CD1c-positive myeloid dendritic cell (primary cell): Measurements from ENCODE around the gene ZG16B.

Experiments used
- DNase-seq: peaks from one replicate; pipeline ENCODE4 v3.0.0-alpha.2; 2016; ENCODE audit errors: extremely low spot score

ZG16B gene

GRCh38 chr16:2845116-2845515 lies 15.0 kb downstream of the ZG16B start:
- no peak for DNase-seq

GRCh38 chr16:2846511-2847310 lies 16.6 kb downstream of the ZG16B start:
- no peak for DNase-seq

DNA sequence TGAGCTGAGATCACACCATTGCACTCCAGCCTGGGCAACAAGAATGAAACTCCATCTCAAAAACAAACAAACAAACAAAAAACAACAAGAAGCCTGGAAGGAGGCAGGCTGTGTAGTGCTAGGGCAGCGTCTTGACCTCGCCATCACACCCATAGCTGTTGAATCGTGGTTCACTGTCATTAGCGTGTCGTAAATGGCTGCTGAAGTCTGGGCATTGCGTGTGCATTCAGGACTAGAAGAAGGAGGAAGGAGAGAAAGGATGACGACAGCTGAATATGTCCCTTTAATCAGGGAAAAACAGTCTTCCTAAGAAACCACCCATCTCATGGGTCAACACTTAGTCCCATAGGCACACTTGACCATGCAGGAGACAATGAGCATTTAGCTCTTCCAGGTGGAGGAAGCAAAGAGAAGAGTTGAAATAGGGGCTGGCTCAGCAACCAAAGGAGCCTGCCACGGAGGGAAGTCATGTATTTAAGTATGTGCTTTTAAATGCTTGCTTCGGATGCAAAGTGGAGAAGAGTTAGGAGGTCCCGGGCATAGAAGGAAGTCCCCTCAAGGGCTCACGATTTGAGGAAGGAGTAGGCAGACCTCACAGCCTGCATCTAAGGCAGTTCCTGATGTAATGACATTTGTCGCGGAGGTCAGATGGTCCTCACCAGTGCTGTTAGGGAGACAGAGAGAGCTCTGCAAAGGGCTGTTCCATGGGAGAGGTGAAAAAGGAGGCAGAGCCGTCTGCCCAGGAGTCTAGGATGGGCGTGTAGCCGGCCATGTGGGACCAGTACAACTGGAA lies 19.0 kb downstream of the ZG16B start:
- DNase-seq, result peak; percentile 50

DNA sequence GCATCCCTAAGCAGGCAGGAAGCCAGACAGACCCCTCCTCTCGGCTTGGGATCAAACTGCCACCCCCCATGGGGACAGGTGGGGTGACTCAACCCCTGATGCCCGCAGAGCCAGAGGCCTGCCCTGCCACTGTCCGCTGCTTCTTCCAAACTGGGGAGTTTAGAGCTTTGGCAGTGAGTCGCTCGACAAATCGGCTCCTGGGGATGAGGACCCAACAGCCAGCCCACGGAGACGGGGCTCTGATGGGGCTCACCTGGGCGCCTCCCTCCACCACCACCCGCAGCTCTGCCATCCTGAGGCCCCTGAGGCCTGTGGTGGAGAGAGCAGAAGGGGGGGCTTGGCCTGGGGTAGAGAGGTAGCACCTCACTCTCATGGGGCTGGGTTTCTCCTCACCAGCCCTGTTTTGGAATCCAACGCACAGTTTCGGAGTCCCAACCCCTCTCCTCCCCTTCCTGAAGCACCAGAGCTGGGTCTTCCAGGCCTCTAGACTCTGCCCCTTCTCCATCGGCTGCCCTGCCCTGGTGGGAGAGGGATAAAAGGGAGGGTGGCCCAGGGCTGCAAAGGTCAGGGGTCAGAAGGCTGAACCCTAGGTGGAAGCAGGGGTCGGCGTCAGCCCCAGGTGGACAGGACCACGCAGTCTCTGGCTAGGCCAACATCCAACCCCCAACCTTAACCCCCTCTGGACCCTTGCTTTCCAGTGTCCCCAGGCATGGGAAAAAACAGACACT lies 22.1 kb downstream of the ZG16B start:
- no peak for DNase-seq

DNA sequence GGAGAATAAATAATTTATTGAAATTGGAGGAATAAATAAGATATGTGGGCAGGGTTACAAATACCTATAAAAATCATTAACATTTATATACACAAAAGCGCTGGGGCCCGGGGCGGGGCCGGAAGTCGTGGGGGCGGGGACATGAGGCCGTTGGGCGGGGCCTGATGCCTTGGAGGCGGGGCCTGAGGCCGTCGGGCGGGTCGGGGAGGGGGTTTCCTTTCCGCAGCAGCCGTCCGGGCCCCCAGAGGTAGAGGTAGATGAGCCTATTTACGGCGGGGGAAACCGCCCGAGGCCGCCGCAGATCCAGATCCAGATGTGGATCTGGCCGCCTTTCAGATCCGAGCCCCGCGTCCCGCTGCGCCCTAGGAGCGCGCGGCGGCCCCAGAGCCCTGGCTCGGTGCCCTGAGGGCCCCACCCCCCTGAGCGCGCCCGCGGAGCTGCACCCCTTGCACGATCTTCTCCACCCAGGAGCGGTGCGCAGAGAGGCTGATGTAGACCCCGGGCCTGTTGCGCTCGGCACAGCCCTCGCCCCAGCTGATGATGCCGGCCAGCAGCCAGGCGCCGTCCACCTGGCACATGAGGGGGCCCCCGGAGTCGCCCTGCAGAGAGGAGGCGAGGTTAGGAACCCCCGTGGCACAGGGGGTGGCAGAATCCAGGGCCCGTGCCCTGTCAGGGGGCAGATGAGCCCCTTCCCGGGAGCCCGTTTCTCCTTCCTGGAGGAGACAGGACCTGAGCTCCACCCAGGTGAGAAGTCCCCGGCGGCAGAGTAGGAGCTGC lies 22.8 kb downstream of the ZG16B start:
- no peak for DNase-seq

- no peak for DNase-seq
Observed at GRCh38 chr16:2853531-2854073, 23.5 kb downstream of the ZG16B start.

- peak; percentile 52 for DNase-seq
Observed at GRCh38 chr16:2854700-2855309, 24.7 kb downstream of the ZG16B start.

DNA sequence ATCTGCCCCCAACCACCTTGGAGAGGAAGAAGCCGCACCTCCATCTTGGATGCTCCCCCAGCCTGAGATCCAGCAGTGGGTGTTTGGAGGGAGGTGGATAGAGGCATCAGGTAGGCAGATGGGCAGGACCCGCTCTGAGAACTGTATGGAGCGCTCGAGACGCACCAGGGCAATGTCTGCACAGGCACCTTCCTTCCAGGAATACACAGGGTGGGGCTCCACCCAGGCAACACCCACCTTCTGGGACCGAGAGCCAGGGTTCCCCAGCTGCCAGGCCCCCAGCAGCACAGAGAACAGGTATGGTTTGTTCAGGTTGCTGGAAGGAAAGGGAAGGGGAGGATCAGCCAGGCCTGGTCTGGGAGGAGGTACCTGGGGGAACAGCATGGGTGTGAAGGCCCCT lies 25.4 kb downstream of the ZG16B start:
- DNase-seq, result no peak

- peak; percentile 40 for DNase-seq
Observed at GRCh38 chr16:2856061-2856670, 26.1 kb downstream of the ZG16B start.

DNA sequence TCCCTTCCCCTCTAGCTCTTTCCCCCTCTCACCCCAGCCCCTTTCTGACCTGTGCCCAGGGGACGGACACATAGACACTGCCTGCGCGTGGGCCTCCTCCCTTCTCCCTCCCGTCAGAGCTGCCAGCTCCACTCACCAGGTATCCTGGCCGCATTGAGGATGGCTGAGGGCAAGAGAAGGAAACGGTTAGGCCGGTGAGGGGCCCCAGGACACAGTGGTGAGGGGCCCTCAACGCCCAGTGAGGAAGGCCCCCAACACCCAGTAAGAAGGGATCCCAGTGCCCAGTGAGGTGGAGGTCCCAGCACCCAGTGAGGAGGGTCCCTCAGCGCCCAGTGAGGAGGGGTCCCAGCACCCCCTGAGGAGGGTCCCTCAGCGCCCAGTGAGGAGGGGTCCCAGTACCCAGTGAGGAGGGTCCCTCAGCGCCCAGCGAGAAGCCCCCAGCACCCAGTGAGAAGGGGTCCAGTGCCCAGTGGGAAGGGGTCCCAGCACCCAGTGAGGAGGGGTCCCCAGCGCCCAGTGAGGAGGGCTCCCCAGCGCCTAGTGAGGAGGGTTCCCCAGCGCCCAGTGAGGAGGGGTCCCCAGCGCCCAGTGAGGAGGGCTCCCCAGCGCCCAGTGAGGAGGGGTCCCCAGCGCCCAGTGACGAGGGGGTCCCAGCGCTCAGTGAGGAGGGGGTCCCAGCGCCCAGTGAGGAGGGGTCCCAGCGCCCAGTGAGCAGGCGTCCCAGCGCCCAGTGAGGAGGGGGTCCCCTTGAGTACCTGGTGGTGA lies 26.8 kb downstream of the ZG16B start:
- no peak for DNase-seq

DNA sequence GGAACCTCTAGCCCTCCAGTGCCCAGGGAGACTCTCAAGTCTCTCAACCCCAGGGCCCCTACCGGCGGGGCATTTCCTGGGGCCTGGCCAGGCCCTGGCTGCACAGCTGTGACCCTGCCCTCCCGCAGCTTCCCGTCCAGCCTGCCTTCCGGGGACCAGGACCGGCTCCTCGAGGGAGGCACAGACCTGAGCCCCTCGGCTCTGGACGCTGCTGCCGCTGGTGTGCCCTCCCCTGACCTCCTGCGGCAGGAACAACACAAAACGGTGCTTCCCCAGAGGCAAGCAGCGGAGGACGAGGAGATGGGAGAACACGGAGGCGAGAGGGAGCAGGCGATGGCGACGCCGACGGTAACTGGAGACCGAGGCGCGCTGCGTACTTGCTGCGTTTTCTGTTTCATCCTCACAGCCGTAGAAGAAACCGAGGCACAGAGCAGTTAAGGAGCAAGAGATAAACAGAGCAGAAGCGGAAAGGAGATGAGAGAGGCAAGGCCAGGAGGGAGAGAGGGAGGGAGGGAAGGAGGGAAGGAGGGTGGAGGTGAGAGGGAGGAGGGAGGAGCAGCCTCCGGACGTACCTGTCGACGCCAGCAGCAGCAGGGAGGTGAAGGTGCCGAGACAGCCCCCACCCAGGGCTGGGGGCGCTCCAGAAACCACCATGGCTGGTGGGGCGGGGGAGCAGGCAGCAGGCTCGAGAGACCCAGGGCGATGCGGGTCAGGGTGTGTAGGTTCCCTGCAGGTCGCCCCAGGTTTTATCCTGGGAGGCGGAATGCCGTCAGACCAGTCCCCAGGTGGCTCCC lies 27.5 kb downstream of the ZG16B start, which contains the start of gene PRSS22:
Gene PRSS22 (minus strand): TSS at position 720 of the 794 bp plus-strand sequence. CDS start 66 bp downstream, at position 654.
- DNase-seq, result peak; percentile 31

DNA sequence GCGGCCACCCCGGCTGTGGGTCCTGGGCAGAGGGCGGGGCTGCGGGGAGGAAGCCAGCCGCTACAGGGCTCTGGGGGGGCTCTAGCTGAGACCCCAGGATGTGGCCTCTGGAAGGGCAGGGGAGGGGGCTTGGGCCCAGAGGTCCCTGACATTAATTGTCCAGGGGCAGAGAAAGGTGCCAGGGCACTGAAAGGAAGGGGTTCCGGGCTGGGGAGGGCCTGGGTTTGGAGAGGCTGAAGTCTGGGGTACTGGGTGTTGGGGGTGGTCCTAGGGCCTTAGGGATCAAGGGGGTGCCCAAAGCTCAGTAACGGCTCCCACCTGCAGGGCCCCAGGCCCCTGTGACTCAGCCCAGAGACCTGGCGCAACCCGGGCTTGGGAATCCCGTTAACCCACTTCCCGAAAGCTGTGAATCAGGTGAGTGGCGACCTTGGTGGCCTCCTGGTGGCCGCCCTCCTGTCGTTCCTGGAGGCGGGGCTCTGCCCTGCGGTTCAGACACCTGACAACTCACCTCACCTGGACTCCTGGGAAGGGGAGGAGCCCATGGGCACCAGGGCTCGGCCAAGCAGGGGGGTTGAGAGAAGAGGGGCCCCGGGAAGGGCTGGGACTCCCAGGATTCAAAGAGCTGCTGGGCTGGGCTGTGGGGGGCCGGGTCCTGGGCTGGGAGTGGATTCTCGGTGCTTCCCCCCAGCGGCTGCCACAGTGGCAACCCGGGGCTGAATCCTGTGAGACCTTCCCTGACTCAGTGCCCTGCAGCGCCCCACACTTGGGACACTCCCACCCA lies 28.3 kb downstream of the ZG16B start:
- no peak for DNase-seq

DNA sequence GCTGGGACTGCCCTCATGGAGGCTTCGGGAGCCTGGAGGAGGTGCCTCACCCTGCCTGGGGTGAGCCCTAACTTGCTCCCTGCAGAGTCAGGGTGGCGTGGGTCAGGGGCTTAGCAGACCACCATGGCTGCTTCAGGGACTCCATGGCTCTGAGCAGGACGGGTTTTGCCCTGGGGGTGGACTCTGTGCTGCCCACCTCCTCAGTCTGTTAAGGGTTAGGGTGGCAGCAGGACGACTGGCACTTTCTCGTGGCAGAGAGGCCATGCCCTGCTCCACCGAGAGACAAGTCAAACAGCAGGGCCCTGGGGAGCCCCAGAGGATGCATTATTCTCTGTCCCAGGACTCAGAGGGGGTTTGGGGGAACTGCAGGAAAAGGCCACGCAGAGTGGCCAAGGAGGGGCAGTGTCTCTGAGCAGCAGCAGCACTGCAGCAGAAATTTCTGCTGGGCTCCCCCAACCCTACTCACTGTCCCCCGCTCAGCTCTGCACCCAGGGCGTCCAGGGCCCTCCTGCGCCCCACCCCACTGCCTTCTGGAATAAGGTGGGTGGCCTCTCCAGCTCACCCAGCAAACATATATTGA lies 29.7 kb downstream of the ZG16B start:
- no peak for DNase-seq

DNA sequence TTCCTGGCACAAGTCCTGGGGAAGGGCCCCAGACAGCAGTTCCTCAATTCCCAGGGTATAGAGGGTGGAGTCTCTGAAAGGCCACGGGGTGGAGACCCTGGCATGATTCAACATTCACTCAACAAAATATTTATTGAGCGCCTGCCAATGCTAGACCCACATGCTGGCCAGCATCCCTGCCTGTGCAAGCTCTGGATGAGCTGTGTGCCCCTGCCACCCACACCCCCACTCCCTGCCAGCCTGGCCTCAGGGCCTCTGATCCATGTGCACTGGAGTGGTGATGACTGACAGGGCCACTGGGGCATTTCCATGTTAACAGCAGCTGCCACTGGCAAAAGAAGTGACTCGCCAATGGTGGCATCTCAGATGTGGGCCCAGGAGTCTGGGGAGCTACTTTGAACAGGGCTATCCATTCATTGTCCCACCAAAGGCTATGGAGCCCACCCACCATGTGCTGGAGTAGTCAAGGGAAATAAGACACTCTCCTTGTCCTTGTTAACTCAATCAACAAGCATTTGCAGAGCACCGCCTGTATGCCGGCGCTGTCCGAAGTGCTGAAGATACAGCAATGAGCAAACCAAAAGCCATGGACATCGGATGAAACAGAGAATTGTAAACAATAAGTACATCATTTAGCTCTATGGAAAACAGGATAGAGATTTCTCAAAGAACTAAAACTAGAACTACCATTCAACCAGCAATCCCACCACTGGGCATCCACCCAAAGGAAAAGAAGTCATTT lies 30.9 kb downstream of the ZG16B start:
- DNase-seq, result peak; percentile 41

DNA sequence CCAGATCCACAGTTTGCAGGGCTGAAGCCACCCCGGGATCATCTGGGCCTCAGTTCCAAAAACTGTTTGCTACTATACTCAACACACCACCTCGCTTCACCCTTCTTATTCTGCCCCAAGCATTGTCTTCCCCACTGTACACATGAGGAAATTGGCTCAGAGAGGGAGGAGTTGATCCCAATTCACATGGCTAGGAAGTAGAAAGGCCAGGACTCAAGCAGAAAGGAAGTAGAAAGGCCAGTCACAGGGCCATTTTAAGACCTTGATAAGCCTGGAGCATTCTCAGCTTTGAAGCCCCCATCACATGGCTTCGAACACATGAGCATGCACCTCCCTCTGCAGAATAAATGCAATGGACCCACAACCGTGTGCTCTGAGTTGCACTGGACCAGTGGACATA lies 35.5 kb downstream of the ZG16B start:
- DNase-seq, result no peak

GRCh38 chr16:2866431-2866830 lies 36.3 kb downstream of the ZG16B start:
- DNase-seq, result no peak

GRCh38 chr16:2867661-2867986 lies 37.5 kb downstream of the ZG16B start:
- no peak for DNase-seq
